GM19455 (cell line): Measurements from ENCODE around the gene SLC28A1.

ENCODE experiments used
- ATAC-seq: cut with Tn5 transposase; IDR thresholded peaks from one replicate; pipeline ENCODE4 v1.9.1; 2021; ENCODE audit not compliant: unreplicated experiment

Gene SLC28A1

GRCh38 chr15:84987949-84988624 lies 103.6 kb downstream of the SLC28A1 start:
- no peak for ATAC-seq

GRCh38 chr15:84988909-84989644 lies 104.6 kb downstream of the SLC28A1 start:
- ATAC-seq = no peak

DNA sequence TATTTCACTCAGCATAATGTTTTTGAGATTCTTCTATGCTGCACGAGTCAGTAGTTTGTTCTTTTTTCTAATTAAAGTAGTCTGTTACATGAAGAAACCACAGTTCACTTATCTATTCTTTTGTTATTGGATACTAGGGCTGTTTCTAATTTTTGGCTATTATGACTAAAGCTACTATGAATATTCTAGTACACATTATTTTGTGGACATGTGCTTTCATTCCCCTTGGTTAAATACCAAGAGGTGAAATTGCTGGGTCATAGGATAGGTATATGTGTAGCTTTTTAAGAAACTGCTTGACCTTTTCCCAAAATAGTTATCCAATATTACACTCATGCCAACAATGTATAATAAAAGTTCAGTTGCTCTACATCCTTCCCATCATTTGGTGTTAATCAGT lies 106.0 kb downstream of the SLC28A1 start:
- no peak for ATAC-seq

DNA sequence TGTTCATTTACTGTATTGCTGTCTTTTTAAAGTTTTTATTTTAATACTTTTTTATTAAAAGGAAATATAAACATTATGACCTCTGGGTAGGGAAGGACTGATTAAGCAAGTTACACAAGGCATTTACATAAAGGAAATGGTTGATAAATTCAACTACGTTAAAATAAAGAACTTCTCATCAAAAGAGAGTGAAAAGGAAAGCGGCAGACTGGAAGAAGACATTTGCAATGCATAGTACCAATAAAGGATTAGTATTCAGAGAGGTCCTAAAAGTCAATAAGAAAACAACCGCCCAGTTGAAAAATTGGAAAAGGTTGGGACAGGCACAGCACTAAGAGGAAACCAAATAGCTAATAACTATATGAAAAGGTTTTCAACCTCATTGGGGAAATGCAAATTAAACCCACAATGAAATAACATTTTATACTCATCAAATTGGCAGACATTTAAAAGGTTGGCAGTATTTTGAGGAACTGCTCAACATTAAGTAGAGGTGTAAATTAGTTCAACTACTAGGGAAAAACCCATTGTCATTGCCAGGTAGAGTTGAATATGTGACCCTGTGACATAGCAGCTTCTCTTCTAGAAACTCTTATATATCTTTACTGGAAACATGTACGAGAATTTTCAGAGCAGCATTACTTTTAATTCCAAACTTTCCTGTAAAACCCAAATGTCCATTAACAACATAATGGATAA lies 106.7 kb downstream of the SLC28A1 start:
- no peak for ATAC-seq

DNA sequence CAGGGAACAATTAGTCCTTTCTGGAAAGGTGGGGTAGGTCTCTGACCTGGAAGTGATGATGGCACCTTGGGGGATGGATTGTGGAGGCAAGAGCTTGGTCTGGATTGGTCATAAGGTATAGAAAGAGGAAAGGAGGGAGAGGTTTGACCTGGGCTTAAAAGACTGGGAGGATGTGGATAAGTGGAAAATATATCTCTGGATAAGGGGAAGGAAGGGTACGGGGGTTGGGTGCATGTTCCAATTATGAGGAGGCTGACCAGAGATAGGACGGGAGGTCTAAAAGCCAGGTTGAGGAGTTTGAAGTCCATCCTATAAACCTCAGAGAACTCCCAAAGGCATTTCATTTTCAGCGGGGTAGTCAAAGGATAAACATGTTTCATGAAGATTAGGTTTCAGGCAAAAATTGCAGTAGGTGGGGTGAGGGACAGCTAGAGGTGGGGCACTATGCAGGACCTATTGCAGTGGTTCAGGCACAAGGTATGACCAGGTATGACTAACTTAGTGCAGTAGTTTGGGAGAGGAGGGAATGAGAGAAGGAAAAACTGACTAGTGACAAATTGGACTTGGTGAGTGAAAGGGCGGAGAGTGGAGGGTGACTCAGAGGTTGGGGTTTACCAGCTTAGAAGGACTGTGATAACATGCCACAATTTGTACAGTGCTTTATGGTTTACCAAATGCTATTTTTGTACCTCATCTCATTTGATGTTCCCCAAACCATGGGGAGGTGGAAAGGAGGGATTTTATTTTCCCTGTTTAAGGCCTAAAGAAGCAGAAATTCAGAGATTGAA lies 107.9 kb downstream of the SLC28A1 start:
- ATAC-seq = no peak
